ENCODE data around the gene BAHCC1. TPM values are rescaled to one million over a fixed set of nuclear protein-coding genes. Genes with fewer than 3 reads are reported as not detected.

Gene BAHCC1
- total and polyA plus RNA-seq, 9 of the 15 experiments (the other 6 are each of a cell fraction or from before 2014, with no cell fraction given) = 0.14 to 26.9 (median 5.0) TPM

GRCh38 chr17:81480140-81481072 is 85.1 kb downstream of the BAHCC1 start (continued):
- TF ChIP-seq KLF10 (CRISPR knock-in tag; IDR thresholded peaks at IDR 0.05) = no peak
- no peak for TF ChIP-seq CHCHD3 (CRISPR knock-in tag; IDR thresholded peaks at IDR 0.05)
- no peak for TF ChIP-seq NR2C2 (CRISPR knock-in tag; IDR thresholded peaks at IDR 0.05)
- no peak for TF ChIP-seq NR2C2 (tag; IDR thresholded peaks at IDR 0.05)
- no peak for TF ChIP-seq NFIX (CRISPR knock-in tag; IDR thresholded peaks at IDR 0.05; ENCODE audit: low read depth)
- 0 out of 2 replicates have a peak, but pooled peaks have one; percentile 15 for TF ChIP-seq FOXP1 (CRISPR knock-in tag; IDR thresholded peaks at IDR 0.05)
- TF ChIP-seq FOXP4 (CRISPR knock-in tag; IDR thresholded peaks at IDR 0.05; ENCODE audit: borderline replicate concordance) = peak; percentile 77; the same call in 1 of the 2 replicates
- TF ChIP-seq MYNN (IDR thresholded peaks at IDR 0.05) = no peak
- TF ChIP-seq MYNN (CRISPR knock-in tag; IDR thresholded peaks at IDR 0.05) = no peak
- TF ChIP-seq ZNF165 (CRISPR knock-in tag; IDR thresholded peaks at IDR 0.05; ENCODE audit: borderline replicate concordance) = no peak
- TF ChIP-seq POLR2A (conservative IDR thresholded peaks at IDR 0.05) = no peak; the same call in 1 of the 2 replicates
- TF ChIP-seq ELF2 (CRISPR knock-in tag; IDR thresholded peaks at IDR 0.05) = no peak
- no peak for TF ChIP-seq PRMT5 (CRISPR knock-in tag; IDR thresholded peaks at IDR 0.05)
- TF ChIP-seq RBM15 (IDR thresholded peaks at IDR 0.05; ENCODE audit: insufficient read depth, low read length) = no peak
- no peak for TF ChIP-seq DLX4 (CRISPR knock-in tag; IDR thresholded peaks at IDR 0.05)
- TF ChIP-seq XRCC5 (IDR thresholded peaks at IDR 0.05; ENCODE audit: low read depth, low read length) = no peak
- TF ChIP-seq BRF2 (IDR thresholded peaks at IDR 0.05; ENCODE audit: borderline replicate concordance, insufficient read depth, insufficient read length) = no peak
- no peak for TF ChIP-seq GATAD2A (IDR thresholded peaks at IDR 0.05)
